ENCODE measurements around the gene ATP2A3.

DNA sequence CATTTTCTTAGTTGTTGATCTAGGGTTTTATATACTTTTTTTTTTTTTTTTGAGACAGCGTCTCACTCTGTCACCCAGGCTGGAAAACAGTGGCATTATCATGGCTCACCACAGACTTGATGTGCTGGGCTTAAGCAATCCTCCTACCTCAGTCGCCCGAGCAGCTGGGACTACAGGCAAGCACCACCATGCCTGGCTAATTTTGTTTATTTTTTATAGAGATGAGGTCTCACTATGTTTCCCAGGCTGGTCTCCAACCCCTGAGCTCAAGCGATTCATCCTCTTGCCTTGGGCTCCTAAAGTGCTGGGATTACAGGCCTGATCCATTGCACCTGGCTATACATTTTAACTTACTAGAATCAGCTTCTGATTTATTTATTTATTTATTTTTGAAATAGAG, 34.2 kb upstream of the ATP2A3 start:
- TF ChIP-seq, protein P1, sequence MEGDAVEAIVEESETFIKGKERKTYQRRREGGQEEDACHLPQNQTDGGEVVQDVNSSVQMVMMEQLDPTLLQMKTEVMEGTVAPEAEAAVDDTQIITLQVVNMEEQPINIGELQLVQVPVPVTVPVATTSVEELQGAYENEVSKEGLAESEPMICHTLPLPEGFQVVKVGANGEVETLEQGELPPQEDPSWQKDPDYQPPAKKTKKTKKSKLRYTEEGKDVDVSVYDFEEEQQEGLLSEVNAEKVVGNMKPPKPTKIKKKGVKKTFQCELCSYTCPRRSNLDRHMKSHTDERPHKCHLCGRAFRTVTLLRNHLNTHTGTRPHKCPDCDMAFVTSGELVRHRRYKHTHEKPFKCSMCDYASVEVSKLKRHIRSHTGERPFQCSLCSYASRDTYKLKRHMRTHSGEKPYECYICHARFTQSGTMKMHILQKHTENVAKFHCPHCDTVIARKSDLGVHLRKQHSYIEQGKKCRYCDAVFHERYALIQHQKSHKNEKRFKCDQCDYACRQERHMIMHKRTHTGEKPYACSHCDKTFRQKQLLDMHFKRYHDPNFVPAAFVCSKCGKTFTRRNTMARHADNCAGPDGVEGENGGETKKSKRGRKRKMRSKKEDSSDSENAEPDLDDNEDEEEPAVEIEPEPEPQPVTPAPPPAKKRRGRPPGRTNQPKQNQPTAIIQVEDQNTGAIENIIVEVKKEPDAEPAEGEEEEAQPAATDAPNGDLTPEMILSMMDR (conservative IDR thresholded peaks at IDR 0.05) = no peak
- no peak for TF ChIP-seq EZH2 (IDR thresholded peaks at IDR 0.05; ENCODE audit: low read depth)
